ENCODE measurements around the gene OR10H3.

DNA sequence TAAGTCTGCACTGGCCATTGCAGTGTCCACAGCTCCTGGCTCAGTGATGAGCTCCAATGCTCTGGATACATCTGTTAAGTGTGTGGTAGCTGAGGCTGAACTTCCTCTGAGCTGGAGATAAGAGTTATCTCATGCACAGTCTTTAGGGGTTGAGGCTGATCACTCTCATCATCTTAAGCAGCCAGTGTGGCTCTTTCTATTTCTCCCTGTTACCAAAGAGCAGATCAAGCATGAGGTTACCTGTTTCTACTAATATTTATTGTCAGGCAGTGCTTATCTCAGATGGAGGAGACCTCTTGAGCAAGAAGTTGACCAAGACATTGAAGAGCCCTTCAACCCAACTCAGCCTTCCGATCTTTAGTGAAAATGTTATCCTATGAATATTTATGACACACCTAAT, 16.5 kb upstream of the OR10H3 start:
- TF ChIP-seq POLR2AphosphoS5 (IDR thresholded peaks at IDR 0.05; ENCODE audit: low read depth, low read length) (no peak), JUND (IDR thresholded peaks at IDR 0.05) (no peak), CTCF (IDR thresholded peaks at IDR 0.05) (no peak), YY1 (IDR thresholded peaks at IDR 0.05; ENCODE audit: low read depth) (no peak), USF2 (IDR thresholded peaks at IDR 0.05; ENCODE audit: borderline replicate concordance, low read depth, low read length) (no peak), MEF2A (IDR thresholded peaks at IDR 0.05; ENCODE audit: borderline replicate concordance, low read depth) (no peak), REST (IDR thresholded peaks at IDR 0.05; ENCODE audit: low read depth, low read length) (no peak)

Measured in SK-N-SH (cell line).